Activated CD4-positive, alpha-beta T cell treated with anti-CD3 and anti-CD28 coated beads, Interleukin-2, Interleukin-4, amounts not matched to agents 100 ng/mL and 50 ng/mL, durations not matched to agents 16 hours and 8 hours (primary cell): ENCODE results near the gene TSPEAR.
A peak's percentile ranks its signal among the peaks of the same experiment; 100 is the strongest.

ENCODE experiments used
- DNase-seq: peaks from one replicate; pipeline ENCODE4 v3.0.0-alpha.2; 2020; ENCODE audit warnings: low spot score

TSPEAR gene

DNA sequence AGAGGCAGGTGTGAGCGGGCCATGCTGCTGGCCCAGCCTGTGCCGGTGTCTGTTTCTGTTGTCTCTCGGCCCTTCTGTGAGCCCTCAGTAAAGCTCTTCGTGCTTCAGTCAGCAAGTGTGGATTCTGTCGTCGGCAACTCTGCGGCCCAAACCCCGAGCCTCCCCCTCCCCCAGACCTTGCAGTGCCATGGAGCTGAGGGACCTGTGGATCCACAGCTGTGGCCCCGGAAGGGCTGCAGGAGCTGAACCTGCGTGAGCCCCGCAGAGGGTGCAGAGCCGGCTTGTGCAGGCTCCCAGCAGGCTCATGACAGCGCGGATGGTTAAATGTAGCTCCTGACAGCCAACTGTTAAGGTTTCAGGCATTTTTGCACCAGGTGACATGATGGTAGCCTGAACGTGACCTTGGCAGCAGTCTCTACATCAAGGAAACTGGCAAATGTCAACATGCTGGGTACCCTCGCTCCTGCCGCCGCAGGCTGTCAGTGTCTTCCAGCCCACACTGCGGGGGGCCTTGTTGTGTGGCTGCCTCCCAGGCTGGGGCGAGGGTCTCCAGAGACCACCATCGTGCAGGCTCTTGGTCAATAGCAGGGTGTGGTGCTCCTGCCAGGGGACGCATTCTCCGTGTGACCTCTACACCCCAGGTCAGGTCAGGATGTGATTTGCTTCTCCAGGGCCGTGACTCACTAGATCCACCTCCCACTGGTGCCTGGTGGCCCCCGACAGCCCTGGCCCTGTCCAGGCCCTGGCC is 249.1 kb downstream of the TSPEAR start:
- DNase-seq, result no peak

DNA sequence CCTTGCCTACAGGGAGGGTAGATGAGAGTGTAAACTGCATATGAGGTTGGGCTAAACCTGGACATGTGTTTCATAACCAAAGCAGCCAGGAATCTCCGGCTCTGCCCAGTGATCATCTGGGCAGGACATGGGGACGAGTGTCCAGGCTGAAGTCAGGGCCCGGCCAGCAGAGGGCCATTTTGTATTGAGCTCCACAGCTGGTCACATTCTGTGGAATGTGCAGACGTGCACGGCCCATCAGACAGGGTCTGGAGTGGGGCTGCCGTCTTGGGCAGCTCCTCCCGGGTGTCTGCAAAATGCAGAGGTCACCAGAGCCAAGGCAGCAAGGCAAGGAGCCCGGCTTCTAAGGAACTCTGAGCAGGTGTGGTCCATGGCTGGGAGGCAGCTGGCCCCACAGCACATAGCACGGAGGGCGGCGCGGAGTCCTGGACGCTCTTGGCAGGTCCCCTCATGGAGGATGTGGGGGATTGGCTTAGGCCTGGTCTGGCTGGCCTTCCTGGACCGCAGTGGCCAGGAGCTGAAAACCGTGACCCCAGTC is 249.8 kb downstream of the TSPEAR start:
- no peak for DNase-seq

- DNase-seq, result no peak
Measured at GRCh38 chr21:44461005-44461404, 250.4 kb downstream of the TSPEAR start.

DNA sequence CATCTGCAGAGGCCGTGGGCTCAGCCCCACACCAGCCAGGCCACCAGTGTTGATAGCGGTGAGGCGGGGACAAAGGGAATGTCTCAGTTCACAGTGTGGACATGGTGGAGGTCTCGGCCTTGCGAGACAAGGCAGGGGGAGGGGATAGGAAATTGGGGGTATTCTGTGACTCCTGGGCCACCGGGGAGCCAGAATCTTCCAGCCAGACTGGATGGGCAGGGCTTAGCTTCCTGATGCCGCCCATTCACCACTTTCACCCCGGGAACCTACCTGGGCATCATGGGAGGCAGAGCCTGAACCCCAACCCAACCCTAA is 251.0 kb downstream of the TSPEAR start:
- DNase-seq, result no peak

- DNase-seq, result no peak
Measured at GRCh38 chr21:44459712-44460440, 251.5 kb downstream of the TSPEAR start.

DNA sequence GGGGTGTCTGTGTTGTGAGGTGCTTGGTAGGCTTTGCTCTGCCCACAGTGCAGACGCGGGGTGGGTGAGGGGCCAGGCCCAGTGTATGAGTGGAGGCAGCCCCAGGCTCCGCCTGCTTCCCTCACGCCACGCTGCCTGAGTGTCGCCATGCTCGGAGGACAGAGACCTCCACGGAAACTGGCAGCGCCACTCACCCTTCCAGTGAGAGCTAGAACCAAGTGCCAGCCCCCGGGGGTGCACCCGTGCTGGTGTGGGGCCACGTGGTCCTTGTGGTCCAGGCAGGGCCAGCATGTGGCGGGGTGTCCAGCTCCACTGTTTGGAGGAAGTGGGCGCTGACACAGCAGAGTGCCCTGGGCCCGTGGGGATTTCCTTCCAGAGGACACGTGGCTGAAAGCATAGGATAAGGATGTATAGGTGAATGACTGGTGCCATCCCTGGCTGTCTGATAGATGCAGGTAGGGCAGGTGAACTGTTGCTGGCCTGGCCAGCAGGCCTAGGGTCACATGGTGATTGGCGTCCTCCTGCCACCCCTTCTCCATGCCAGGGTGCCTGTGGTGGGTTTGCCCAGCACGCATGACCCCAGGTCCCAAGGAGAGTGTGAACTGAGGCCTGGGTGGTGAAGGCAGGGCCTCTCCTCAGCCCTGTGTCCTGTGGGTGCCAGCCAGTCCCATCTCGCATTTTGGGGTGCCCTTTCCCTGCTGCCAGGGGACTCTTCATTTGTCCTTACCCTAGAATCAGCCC is 252.2 kb downstream of the TSPEAR start:
- DNase-seq, result no peak

- DNase-seq, result no peak
Measured at GRCh38 chr21:44456915-44457736, 254.2 kb downstream of the TSPEAR start.

GRCh38 chr21:44456214-44456914 is 255.0 kb downstream of the TSPEAR start:
- DNase-seq, result no peak

- peak; percentile 28 for DNase-seq
Measured at GRCh38 chr21:44455524-44456213, 255.7 kb downstream of the TSPEAR start.

DNA sequence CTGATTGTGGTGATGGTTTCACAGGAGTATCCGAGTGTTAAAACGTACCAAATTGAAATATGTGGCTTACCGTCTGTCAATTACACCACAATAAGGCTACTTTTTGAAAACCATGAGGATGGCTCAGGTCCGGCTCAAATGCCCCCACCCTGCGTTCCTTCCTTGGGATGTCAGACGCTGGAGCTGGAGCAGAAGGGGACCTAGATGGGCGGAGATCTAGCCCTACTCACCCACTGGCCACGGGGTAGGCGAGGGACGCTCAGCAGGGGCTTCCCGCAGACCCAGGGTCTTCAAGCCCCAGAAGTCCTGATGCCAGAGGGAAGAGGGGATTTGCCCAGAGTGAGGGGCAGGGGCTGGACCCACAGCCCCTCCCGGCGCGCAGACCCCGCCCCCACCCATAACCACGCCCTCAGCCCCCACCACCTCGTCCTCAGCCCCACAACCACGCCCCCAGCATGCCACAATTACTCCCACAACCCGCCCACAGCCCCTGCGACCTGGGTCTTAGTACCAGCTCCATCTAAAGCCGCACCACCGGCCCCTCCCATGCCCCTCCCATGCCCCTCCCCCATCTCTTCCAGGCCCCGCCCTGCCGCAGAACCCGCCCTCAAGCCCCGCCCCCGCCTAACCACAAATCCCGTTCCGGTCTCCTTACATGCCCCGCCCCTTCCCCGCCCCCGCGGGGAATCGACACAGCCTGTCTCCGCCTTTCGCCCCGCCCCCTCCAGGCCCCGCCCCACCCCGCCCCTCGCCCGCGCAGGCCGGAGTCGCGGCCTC is 256.4 kb downstream of the TSPEAR start, which contains the start of gene LRRC3:
Gene LRRC3 (plus strand): TSS at position 764 of the 777 bp plus-strand sequence. CDS start 1,135 bp downstream, outside the sequence.
- DNase-seq, result peak; percentile 74

- no peak for DNase-seq
Measured at GRCh38 chr21:44454058-44454457, 257.3 kb downstream of the TSPEAR start.

DNA sequence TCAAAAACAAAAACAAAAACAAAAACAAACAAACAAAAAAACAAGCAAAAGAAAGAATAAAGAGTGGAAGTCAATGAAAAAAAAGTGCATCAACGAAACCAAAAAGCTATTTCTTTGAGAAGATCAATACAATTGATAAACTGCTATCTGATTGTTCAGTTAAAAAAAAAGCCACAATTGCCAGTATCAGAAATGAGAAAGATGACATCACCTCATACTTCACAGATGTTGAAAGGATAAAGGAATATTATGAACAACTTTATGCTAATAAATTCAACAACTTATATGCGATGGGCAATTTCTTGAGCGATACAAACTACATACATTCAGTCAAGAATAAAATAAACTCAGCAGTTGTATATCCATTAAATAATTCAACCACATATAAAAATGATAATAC is 258.3 kb downstream of the TSPEAR start:
- no peak for DNase-seq

DNA sequence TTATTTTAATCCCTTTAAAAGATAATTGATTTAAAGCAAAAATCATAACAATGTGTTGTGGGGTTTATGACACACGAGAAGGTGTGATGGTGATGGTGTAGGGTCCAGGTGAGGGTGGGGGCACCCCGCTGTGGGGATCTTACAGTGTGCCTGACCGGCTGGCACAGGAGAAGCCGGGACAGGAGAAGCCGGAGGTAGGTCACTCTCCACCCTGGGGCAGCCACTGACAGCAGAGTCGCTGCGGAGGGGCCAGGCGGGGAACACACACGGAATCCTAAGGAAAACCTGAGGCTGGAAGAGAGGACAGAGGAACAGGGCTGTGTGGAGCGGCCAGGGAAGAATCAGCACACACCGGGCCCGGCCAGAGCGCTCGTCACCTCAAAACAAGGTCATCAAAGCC is 260.4 kb downstream of the TSPEAR start:
- DNase-seq, result no peak

GRCh38 chr21:44450402-44450801 is 261.0 kb downstream of the TSPEAR start:
- no peak for DNase-seq

- no peak for DNase-seq
Measured at GRCh38 chr21:44449473-44450363, 261.7 kb downstream of the TSPEAR start.

- no peak for DNase-seq
Measured at GRCh38 chr21:44448651-44449131, 262.7 kb downstream of the TSPEAR start.
